ENCODE data around the gene UBE2O. TPM values are rescaled to one million over a fixed set of nuclear protein-coding genes. Genes with fewer than 3 reads are reported as not detected.
A peak's percentile ranks its signal among the peaks of the same experiment; 100 is the strongest.

UBE2O gene
- total and polyA plus RNA-seq, 2 donors from 2014 or later = 5.5 to 21.3 TPM

GRCh38 chr17:76466775-76467130 is 13.8 kb upstream of the UBE2O start:
- H3K27me3 ChIP-seq (ENCODE audit: control insufficient read depth, insufficient read depth, low read length) = no peaks in the 10 kb centered on the region
- H3K9ac ChIP-seq (ENCODE audit: low read length in 3 of 3) = no peak overlapping the region
- H3K4me1 ChIP-seq (ENCODE audit: control insufficient read depth in 2 of 3, insufficient read depth in 2 of 3, low read depth in 1 of 3, low read length in 3 of 3) = no peaks in the 10 kb centered on the region
- TF ChIP-seq CTCF (IDR thresholded peaks at IDR 0.05; ENCODE audit: borderline replicate concordance, extremely low read depth, insufficient read depth) = no peak
- H3K36me3 ChIP-seq (ENCODE audit: control insufficient read depth in 2 of 3, insufficient read depth in 3 of 3, low read length in 3 of 3) = no peaks in the 10 kb centered on the region
- no peak overlapping the region for H3K4me3 ChIP-seq (ENCODE audit: low read length in 3 of 3)
- intact Hi-C loops (cut with DNase I) = no loop called here
- no peaks in the 10 kb centered on the region for H3K9me3 ChIP-seq (ENCODE audit: control insufficient read depth in 2 of 3, insufficient read depth in 1 of 3, low read length in 3 of 3)
- H3K27ac ChIP-seq (ENCODE audit: low read depth in 2 of 2, low read length in 2 of 2) = no peak overlapping the region
- DNase-seq (no peak), FAIRE-seq (no peak)

- DNase-seq (peak in 1 of 5 donors; percentile 52), FAIRE-seq (no peak)
- no peaks in the 10 kb centered on the region for H3K36me3 ChIP-seq (ENCODE audit: control insufficient read depth in 2 of 3, insufficient read depth in 3 of 3, low read length in 3 of 3)
- no peak overlapping the region for H3K4me3 ChIP-seq (ENCODE audit: low read length in 3 of 3)
- no peaks in the 10 kb centered on the region for H3K9me3 ChIP-seq (ENCODE audit: control insufficient read depth in 2 of 3, insufficient read depth in 1 of 3, low read length in 3 of 3)
- TF ChIP-seq CTCF (IDR thresholded peaks at IDR 0.05; ENCODE audit: borderline replicate concordance, extremely low read depth, insufficient read depth) = no peak
- no peaks in the 10 kb centered on the region for H3K27me3 ChIP-seq (ENCODE audit: control insufficient read depth, insufficient read depth, low read length)
- intact Hi-C loops (cut with DNase I) = loop anchor here (5.0 kb wide), 1 partner anchor 45 kb away; no protein-coding TSS in a partner anchor
- H3K9ac ChIP-seq (ENCODE audit: low read length in 3 of 3) = no peak overlapping the region
- no peaks in the 10 kb centered on the region for H3K4me1 ChIP-seq (ENCODE audit: control insufficient read depth in 2 of 3, insufficient read depth in 2 of 3, low read depth in 1 of 3, low read length in 3 of 3)
- no peak overlapping the region for H3K27ac ChIP-seq (ENCODE audit: low read depth in 2 of 2, low read length in 2 of 2)
Observed at GRCh38 chr17:76462556-76463290, 9.8 kb upstream of the UBE2O start.

- FAIRE-seq (no peak), DNase-seq (peak in 1 of 5 donors; percentile 29)
- intact Hi-C loops (cut with DNase I) = loop anchor here (5.0 kb wide), 1 partner anchor 45 kb away; no protein-coding TSS in a partner anchor
- H3K9ac ChIP-seq (ENCODE audit: low read length in 3 of 3) = no peak overlapping the region
- no peak overlapping the region for H3K27ac ChIP-seq (ENCODE audit: low read depth in 2 of 2, low read length in 2 of 2)
- H3K9me3 ChIP-seq (ENCODE audit: control insufficient read depth in 2 of 3, insufficient read depth in 1 of 3, low read length in 3 of 3) = no peaks in the 10 kb centered on the region
- H3K36me3 ChIP-seq (ENCODE audit: control insufficient read depth in 2 of 3, insufficient read depth in 3 of 3, low read length in 3 of 3) = no peaks in the 10 kb centered on the region
- no peak overlapping the region for H3K4me3 ChIP-seq (ENCODE audit: low read length in 3 of 3)
- TF ChIP-seq CTCF (IDR thresholded peaks at IDR 0.05; ENCODE audit: borderline replicate concordance, extremely low read depth, insufficient read depth) = no peak
- no peaks in the 10 kb centered on the region for H3K4me1 ChIP-seq (ENCODE audit: control insufficient read depth in 2 of 3, insufficient read depth in 2 of 3, low read depth in 1 of 3, low read length in 3 of 3)
- H3K27me3 ChIP-seq (ENCODE audit: control insufficient read depth, insufficient read depth, low read length) = no peaks in the 10 kb centered on the region
Observed at GRCh38 chr17:76461765-76462555, 9.0 kb upstream of the UBE2O start.

Data from kidney (tissue), 14 donors.